Activated CD4-positive, alpha-beta T cell treated with anti-CD3 and anti-CD28 coated beads, Interleukin-10, Interleukin-2, amounts not matched to agents 100 ng/mL and 50 ng/mL, durations not matched to agents 16 hours and 8 hours (primary cell): ENCODE measurements around the gene FOXN3.

Source experiments
- DNase-seq: peaks from one replicate; pipeline ENCODE4 v3.0.0-alpha.2; 2020

The FOXN3 gene

GRCh38 chr14:89430391-89431236, 13.6 kb upstream of the FOXN3 start:
- peak; percentile 88 for DNase-seq

GRCh38 chr14:89429199-89430181, 12.5 kb upstream of the FOXN3 start:
- DNase-seq, result peak; percentile 87

- no peak for DNase-seq
These were observed 11.6 kb upstream of the FOXN3 start for GRCh38 chr14:89428546-89429198.

GRCh38 chr14:89428173-89428523, 11.1 kb upstream of the FOXN3 start:
- DNase-seq, result no peak

GRCh38 chr14:89427426-89428172, 10.6 kb upstream of the FOXN3 start:
- DNase-seq, result no peak

GRCh38 chr14:89425931-89426330, 8.9 kb upstream of the FOXN3 start:
- peak; percentile 73 for DNase-seq

GRCh38 chr14:89424241-89424640, 7.2 kb upstream of the FOXN3 start:
- DNase-seq, result no peak

GRCh38 chr14:89422952-89423345, 5.9 kb upstream of the FOXN3 start:
- peak; percentile 42 for DNase-seq

- peak; percentile 55 for DNase-seq
These were observed 5.3 kb upstream of the FOXN3 start for GRCh38 chr14:89422181-89422951.

GRCh38 chr14:89420502-89420901, 3.5 kb upstream of the FOXN3 start:
- DNase-seq, result no peak

- DNase-seq, result no peak
These were observed 3.0 kb upstream of the FOXN3 start for GRCh38 chr14:89419973-89420482.

GRCh38 chr14:89418976-89419375, 1.9 kb upstream of the FOXN3 start:
- DNase-seq, result no peak

- DNase-seq, result peak; percentile 13
These were observed 1.4 kb upstream of the FOXN3 start for GRCh38 chr14:89418452-89418851.

GRCh38 chr14:89417465-89418225, 612 bp upstream of the FOXN3 start:
- DNase-seq, result peak; percentile 81

- peak; percentile 98 for DNase-seq
These were observed 734 bp downstream of the FOXN3 start for GRCh38 chr14:89416002-89416995.

- DNase-seq, result no peak
These were observed 1.9 kb downstream of the FOXN3 start for GRCh38 chr14:89415159-89415558.

GRCh38 chr14:89411976-89412375, 5.1 kb downstream of the FOXN3 start:
- no peak for DNase-seq

GRCh38 chr14:89409961-89410360, 7.1 kb downstream of the FOXN3 start:
- DNase-seq, result no peak
